GM19372 (cell line): ENCODE measurements around the gene KRTAP15-1.

ENCODE experiments used
- ATAC-seq: cut with Tn5 transposase; IDR thresholded peaks from one replicate; pipeline ENCODE4 v1.9.1; 2021; ENCODE audit warnings: mild to moderate bottlenecking, low read depth, moderate library complexity; ENCODE audit not compliant: unreplicated experiment

The KRTAP15-1 gene

GRCh38 chr21:30486180-30486579 lies 46.1 kb downstream of the KRTAP15-1 start:
- no peak for ATAC-seq

- ATAC-seq: no peak
Observed at GRCh38 chr21:30487336-30487735, 47.3 kb downstream of the KRTAP15-1 start, which contains the start of gene KRTAP19-2. TSS of gene KRTAP19-2 (minus strand) at chr21:30487436. CDS start at chr21:30487348, 88 bp downstream.
